Amygdala (tissue), 56 donors: ENCODE data around the gene BHLHA15.
A peak's percentile ranks its signal among the peaks of the same experiment; 100 is the strongest.
"Not testable (repeated sequence)": the region's sequence is repeated elsewhere in the genome, so short reads cannot be mapped to it uniquely, and the experiment has no call there.

Experiments
- DNase-seq, 56 donors: peaks; one replicate each; lab custom pipeline; 2025; lab: John Stamatoyannopoulos, UW

BHLHA15 gene

GRCh38 chr7:98206451-98207330 is 4.5 kb upstream of the BHLHA15 start:
- no peak for DNase-seq

DNA sequence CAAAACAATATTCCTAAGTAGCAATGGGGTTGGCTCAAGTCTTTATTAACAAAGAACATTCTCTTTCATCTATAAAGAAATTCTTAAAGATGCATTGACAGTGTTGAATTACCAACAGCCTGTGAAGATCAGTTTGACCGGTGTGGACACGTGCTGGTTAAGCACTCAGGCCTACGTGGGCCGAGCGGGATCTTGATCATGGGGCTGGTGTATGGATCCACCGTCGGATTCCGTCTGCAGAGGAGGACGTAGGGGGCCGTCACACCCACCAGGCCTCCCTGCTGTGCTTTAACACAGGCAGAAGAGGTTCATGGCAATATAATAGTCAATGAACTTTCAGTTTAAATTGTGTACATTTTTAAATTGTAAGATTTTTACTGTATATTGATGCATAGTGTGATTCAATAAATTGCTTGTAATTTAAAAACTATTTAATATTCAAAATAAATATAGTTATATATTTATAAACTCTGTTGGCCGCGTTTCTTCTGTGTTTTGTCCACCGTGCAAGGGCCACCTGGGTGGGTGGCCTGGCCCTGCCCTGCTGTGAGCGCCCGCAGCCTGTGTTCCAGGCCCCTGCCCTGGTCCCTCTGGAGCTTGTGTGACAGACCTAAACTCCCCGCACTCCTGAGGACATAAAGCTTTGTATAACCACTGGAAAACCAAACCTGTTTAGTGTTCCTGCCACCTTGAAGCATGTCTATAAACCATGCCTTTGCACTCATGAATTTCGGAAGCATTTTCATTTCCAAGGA is 1.9 kb upstream of the BHLHA15 start:
- no peak for DNase-seq

DNA sequence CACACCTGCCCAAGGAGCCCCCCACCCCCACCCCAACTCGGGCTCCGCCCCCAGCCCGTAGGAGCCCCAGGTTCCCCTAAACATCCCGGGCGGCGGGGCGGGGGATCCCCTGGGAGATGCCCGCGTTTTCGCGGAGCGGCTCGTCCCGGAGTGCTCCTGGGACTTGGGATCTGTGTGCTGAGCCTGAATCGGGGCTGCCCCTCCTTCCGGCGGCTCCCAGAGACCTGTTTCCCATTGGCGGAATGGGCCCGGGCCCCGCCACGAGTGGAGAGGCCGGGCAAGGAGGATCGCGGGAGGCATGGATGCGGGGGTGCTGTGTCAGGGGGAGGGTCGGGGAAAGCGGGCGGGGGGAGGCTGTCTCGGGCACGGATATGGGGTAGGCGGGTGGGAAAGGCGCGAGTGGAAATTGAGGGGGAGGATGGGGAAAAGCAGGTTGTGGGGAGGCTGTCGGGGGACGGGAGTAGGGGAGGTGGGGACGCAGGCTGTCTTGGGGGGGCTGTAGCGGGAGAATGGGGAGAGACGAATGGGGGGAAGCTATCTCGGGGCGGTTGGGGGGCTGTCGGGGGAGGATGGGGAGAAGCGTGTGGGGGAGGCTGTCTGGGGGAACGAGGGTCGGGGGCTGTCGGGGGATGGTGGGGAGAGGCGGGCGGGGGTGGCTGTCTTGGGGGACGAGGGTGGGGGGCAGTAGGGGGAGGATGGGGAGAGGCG is 572 bp upstream of the BHLHA15 start:
- DNase-seq = peak in 11 of 56 donors; percentile 10 to 43 (median 23)

- peak in 2 of 56 donors; percentile 57 to 62 for DNase-seq
Measured at GRCh38 chr7:98211676-98212531, 665 bp downstream of the BHLHA15 start.

DNA sequence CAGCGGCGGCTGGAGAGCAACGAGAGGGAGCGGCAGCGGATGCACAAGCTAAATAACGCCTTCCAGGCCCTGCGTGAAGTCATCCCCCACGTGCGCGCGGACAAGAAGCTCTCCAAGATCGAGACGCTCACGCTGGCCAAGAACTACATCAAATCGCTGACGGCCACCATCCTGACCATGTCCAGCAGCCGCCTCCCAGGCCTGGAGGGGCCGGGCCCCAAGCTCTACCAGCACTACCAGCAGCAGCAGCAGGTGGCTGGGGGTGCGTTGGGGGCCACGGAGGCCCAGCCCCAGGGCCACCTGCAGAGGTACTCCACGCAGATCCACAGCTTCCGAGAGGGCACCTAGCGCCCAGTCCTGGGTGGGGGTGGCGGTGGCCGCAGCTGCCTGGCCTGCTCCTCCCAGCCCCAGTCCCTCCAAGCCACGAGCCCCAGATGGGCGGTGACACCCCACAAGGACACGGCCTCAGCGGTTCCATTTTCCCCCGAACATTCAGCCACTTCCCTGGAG is 1.3 kb downstream of the BHLHA15 start:
- no peak for DNase-seq

GRCh38 chr7:98213296-98213887 is 2.2 kb downstream of the BHLHA15 start:
- DNase-seq = no peak

DNA sequence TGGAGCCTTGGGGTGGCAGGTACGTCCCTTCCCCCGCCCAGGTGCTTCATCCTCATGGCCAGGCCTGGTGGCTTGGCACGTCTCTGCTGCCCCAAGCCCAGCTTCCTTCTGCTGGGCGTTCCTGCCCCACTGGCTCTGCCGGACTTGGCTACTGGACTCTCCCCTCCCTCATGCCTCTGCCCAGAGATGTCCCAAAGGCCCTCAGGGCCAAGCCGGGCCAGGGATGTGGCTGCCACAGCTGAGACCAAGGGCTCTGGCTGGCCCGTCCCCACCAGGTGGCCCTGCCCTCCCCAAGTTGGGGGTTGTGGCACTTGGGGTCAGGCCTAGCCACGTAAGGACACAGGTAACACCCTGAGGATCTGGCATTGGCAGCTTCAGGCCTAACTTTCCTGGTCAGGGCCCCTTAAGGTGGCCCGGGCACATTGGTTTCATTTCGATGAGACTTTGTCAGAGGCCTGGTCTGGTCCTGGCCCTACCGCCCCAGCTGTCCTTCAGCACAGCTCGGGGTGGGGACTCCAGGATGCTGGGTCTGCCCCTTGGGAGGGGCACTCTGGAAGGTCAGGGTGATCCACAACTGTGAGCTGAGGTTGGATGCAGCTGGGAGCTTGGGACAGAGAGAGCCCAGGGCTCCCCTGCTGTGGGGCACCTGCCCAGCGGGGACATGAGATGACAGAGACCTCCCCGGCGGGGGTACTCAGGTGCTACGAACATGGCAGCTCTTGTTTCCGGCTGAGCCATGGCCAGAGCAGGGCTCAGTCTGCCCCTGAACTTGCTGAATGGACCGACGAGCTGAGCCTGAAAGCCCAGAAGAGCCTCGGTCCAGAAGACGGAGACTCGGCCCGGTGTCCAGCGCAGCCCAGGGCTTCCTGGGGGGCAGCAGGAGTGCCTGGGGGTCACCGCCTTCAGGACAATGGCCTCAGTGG is 2.9 kb downstream of the BHLHA15 start:
- DNase-seq = no peak

GRCh38 chr7:98214811-98215321 is 3.6 kb downstream of the BHLHA15 start:
- DNase-seq = no peak

GRCh38 chr7:98215561-98216495 is 4.6 kb downstream of the BHLHA15 start:
- no peak for DNase-seq

DNA sequence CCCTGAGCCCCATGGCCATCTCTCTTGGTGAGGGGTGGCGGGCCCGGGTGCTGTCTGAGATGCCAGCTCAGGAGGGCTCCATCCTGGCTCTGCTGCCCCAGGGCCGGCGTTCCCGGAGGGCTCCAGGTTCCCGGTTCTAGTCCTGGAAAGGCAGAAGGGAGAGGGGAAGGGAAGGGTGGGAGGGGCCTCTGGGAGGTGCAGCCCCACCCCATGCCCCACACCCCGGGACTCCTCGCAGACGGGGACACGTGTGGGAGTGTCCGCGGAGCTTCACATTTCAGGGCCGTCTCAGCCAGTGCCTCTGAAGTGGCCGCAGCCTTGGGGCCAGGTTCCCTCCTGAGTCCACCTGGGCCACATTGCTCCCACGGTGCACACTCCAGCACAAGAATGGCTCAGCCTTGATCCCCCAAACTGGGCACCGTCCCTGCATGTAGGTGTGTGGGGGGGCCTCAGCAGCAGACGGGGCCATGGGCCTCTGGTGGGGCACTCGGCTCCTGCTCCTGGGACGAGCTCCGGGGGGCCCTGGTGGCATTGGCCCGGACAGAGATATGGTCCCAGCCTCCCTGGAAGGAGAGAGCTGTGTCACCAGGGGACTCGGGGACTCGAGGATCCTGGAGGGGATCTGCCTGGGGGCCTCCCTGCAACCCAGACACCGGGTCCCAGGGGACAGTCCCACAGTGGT is 5.8 kb downstream of the BHLHA15 start:
- DNase-seq = no peak

DNA sequence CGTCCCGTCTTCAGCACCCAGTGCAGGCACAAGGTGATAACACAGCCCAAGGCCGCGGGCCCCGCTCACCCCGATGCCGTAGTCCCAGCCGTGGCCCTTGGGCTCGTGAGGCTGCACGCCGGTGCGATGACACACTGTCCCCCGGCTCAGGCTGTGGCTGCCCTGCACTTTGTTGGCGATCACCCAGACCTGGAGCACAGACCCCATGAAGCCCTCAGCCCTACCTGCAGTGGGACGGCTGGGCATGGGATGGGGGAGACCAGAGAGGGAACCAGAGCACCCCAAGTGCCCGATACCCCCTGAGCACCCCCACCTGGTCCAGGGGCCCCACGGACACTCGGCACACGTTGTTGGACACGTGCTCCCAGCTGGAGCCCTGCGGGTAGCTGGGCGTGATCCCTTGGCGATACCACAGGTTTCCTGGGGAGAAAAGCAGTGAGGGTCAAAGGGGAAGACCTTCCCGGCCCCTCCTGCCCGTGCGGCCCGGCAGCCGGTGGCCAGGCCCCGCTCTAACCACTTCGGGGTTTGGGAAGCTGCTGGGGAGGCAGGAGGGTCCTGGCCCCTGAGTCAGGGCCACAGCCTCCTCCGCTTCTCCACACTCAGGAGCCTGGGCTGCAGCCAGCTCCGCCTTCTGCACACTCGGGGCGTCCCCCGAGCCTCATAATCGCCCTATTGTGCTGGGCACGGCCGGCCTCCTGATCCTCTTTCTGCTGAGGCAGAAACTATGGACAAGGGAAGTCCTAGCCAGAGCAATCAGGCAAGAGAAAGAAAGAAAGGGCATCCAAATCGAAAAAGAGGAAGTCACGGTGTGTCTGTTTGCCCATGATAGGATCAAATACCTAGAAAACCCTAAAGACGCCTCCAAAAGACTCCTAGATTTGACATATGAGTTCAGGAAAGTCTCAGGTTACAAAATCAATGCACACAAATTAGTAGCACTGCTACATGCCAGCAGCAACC is 6.7 kb downstream of the BHLHA15 start:
- peak in 51 of 56 donors; percentile 6 to 87 (median 53) for DNase-seq

DNA sequence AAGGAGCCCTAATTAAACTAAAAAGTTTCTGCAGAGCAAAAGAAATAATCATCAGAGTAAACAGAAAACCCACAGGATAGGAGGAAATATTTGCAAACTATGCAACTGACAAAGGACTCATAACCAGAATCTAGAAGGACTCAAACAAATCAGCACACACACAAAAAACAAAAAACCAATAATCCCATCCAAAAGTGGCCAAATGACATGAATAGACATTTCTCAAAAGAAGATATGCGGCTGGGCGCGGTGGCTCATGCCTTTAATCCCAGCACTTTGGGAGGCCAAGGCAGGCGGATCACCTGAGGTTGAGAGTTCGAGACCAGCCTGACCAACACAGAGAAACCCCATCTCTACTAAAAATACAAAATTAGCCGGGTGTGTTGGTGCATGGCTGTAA is 8.1 kb downstream of the BHLHA15 start:
- not testable (repeated sequence) for DNase-seq

DNA sequence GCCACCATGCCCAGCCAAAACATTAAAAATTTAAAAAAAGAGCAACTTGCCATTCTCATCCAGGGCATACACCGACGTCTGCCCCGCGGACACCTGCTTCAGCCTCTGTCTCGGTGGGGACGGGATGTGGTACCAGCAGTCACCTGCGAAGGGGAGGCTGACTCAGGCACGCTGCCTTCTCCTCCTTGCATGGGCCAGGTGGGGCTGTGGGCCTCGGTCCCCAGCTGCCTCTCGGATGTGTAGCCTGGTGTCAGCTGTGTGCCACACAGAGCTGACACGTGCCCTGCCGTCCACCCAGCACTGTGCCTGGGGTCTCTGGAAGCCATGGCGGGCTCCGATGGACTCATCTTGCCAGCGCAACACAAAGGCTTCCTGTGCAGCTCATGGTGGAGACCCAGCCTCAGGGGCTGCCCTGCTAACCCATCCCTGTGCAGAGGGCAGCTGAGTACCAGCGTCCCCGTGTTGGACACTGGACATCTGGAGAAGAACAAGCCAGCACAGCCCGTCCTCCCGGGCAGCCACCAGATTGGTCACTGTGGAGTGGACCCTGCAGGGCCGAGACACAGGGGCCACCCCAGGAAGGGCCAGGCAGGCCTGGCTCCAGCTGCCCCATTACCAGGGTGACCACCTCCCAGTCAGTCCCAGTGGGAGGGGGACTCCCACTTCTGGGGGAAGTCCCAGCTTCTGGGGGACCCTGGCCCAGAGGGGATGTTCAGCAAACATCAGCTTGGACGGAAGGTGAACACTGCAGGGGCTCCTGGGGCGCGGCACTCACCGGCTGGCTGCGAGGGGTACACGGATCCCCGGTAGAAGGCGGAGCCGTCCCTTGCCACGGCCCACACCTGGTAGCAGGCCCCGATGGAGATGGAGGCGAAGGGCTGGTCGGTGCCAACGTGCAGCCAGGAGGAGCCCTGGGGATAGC is 10.6 kb downstream of the BHLHA15 start:
- no peak for DNase-seq

DNA sequence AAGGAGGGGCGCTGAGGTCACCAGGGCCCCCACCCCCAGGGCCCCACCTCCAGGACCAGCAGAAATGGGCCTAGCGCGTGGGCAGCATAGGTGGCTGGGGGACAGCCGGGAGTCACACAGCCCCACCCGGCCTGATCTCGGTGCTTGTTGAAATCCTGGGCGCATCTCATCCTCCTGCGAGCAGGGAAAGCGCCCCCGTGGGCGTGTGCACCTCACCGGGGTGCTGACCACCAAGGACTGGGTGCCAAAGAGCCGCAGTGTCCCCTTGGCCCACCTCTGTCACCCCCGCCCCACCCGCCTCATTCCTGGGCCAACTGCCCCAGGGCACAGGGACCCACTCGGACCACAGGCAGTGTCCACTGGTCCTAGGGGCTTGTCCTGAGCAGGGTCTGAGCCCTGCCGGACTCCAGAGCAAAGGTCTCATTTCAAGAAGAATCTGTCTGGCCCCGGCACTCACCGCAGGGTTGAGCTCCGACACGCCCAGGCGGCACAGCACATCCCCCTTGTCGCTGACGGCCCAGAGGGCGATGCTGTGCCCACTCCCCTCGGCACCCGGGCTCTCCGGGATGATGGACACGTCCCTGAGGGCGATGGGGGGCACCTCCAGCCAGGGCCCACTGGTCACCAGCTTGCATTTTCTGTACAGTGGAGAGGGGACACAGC is 11.4 kb downstream of the BHLHA15 start:
- no peak for DNase-seq
